ENCODE measurements around the gene ELF2. TPM values are rescaled to one million over a fixed set of nuclear protein-coding genes. Genes with fewer than 3 reads are reported as not detected.

Gene ELF2
- total RNA-seq, 3 donors from 2014 or later, result 59.4 to 106 (median 67.2) TPM

DNA sequence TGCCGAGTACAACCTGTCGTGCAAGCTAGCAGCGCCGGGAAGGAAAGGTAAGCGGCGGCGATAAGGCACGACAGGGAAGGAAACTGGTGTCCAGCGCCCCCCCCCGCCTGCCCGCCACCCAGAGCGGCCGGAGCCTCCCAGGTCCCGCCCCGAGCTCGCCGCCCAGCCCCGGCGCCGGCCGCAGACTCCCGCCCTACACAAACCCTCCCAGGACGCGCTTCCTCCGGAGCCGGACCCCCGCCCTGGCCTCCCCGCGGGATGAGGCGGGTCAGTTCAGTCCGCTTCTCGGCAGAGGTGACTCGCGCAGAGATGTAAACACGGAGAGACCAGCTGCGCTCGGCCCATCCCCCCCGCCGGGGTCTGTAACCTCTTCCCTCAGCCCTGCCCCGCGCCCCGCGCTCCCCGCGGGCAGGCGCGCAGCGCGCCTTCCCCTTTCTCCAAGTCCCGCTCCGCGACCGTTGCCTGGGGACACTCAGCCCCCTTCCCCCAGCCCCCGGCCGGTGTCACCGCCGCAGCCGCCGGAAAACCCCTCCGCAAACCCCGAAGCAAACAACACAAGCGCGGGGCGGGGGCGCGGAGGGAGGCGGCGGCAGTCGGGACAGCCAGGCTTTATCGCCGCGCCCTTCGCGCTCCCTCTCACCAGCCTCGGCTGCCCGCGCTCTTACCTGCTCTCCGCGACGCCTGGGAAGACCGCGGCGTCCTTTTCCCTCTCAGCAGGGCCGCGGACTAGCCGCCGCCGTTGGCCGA is 543 bp downstream of the ELF2 start:
- no peaks in the 10 kb centered on the region for H3K4me1 ChIP-seq
- H3K4me3 ChIP-seq, result peak overlapping the region; percentile 99 to 100 (median 99)
- peak overlapping the region; percentile 99 to 100 for H3K27ac ChIP-seq
- no peaks in the 10 kb centered on the region for H3K27me3 ChIP-seq
- H3K9me3 ChIP-seq, result no peaks in the 10 kb centered on the region
- no peak for TF ChIP-seq POLR2A (IDR thresholded peaks at IDR 0.05)
- peak; percentile 60 to 73 (median 69) for TF ChIP-seq POLR2AphosphoS5 (IDR thresholded peaks at IDR 0.05)
- TF ChIP-seq, protein P1, sequence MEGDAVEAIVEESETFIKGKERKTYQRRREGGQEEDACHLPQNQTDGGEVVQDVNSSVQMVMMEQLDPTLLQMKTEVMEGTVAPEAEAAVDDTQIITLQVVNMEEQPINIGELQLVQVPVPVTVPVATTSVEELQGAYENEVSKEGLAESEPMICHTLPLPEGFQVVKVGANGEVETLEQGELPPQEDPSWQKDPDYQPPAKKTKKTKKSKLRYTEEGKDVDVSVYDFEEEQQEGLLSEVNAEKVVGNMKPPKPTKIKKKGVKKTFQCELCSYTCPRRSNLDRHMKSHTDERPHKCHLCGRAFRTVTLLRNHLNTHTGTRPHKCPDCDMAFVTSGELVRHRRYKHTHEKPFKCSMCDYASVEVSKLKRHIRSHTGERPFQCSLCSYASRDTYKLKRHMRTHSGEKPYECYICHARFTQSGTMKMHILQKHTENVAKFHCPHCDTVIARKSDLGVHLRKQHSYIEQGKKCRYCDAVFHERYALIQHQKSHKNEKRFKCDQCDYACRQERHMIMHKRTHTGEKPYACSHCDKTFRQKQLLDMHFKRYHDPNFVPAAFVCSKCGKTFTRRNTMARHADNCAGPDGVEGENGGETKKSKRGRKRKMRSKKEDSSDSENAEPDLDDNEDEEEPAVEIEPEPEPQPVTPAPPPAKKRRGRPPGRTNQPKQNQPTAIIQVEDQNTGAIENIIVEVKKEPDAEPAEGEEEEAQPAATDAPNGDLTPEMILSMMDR (IDR thresholded peaks at IDR 0.05), result no peak
- intact Hi-C loops (cut with DNase I; ENCODE audit: low total_unique reads), result no loop called here
- DNase-seq (ENCODE audit: low spot score in 2 of 2), result peak; percentile 73 to 79
- no peaks in the 10 kb centered on the region for H3K36me3 ChIP-seq

DNA sequence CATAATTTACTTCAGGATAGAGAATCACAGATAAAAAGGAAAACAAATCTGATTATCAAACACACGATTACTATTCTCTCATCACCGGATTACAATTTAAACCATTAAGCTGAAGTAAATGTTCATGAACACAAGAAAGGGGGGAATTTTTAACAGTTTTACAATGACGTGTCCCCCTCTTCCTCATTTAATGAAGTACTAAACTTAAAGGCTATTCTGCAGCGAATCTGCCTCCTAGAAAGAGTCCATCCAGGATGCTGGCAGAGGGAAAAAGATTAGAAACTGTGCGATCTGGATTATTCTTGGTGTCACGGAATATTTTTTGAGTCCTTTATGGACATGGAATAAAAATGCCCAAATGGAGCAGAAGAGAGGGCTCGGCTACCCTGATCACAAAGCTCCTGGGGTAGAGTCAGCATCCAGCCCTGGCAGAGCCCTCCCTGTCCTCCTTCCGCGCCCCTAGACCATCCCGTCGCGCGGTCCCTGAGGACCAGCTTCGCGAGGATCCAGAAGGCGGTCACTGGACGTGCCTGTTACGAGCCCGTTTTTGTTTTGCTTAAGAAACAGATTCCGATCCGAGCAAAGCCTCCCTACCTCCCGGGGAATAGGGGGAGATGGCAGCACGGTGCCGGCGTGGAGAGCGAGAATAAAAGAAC is 1.2 kb downstream of the ELF2 start:
- TF ChIP-seq POLR2A (IDR thresholded peaks at IDR 0.05) (no peak), POLR2AphosphoS5 (IDR thresholded peaks at IDR 0.05) (no peak)
- TF ChIP-seq, protein P1 (IDR thresholded peaks at IDR 0.05), result no peak
- DNase-seq (ENCODE audit: low spot score in 2 of 2), result no peak
- H3K4me1 ChIP-seq, result no peaks in the 10 kb centered on the region
- peak overlapping the region; percentile 99 to 100 for H3K27ac ChIP-seq
- H3K4me3 ChIP-seq, result peak overlapping the region; percentile 99 to 100 (median 99)
- intact Hi-C loops (cut with DNase I; ENCODE audit: low total_unique reads), result no loop called here
- H3K27me3 ChIP-seq, result no peaks in the 10 kb centered on the region
- H3K9me3 ChIP-seq, result no peaks in the 10 kb centered on the region
- H3K36me3 ChIP-seq, result no peaks in the 10 kb centered on the region

DNA sequence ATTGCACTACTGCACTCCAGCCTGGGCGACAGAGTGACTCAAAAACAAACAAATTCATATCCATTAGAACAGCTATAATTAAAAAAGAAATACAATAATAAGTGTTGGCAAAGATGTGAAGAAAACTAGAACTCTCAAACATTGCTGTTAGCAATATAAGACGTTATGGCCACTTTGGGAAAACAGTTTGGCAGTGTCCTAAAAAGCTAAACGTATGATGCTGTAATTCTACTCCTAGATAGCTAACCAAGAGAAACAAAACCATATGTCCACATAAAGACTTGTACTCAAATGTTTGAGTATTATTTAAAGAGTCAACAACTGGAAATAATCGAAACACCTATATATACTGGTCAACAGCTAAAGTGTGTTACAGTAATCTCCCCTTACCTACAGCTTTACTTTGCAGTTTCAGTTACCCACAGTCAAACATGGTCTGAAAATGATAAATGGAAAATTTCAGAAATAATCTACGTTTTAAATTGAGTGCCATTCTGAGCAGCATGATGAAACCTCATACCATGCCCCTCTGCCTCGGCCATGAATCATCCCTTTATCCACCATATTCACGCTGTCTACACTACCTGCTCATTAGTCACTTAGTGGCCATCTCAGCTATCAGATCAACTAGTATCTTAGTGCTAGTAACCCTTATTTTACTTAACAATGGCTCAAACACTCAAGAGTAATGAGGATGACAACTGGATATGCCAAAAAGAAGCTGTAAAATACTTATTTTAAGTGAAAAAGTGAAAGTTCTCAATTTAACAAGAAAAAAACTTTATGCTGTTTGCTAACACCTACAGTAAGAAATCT is 4.9 kb downstream of the ELF2 start:
- H3K4me1 ChIP-seq, result no peaks in the 10 kb centered on the region
- no peaks in the 10 kb centered on the region for H3K27me3 ChIP-seq
- H3K27ac ChIP-seq, result no peak overlapping the region
- TF ChIP-seq POLR2AphosphoS5 (IDR thresholded peaks at IDR 0.05), result no peak
- TF ChIP-seq, protein P1 (IDR thresholded peaks at IDR 0.05), result no peak
- TF ChIP-seq POLR2A (IDR thresholded peaks at IDR 0.05), result no peak
- intact Hi-C loops (cut with DNase I; ENCODE audit: low total_unique reads), result no loop called here
- H3K36me3 ChIP-seq, result no peaks in the 10 kb centered on the region
- H3K9me3 ChIP-seq, result no peaks in the 10 kb centered on the region
- no peak for DNase-seq (ENCODE audit: low spot score in 2 of 2)
- H3K4me3 ChIP-seq, result no peak overlapping the region

DNA sequence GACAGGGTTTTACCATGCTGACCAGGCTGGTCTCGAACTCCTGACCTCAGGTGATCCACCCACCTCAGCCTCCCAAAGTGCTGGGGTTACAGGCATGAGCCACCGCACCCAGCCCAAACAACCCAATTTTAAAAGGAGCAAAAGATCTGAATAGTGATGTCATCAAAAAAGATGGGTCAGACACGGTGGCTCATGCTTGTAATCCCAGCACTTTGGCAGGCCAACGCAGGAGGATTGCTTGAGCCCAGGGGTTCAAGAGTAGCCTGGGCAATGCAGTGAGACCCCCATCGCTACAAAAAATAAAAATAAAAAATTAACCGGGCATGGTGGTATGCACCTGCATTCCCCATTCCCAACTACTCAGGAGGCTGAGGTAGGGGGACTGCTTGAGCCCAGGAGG is 6.1 kb downstream of the ELF2 start:
- Histone ChIP-seq H3K36me3 (no peaks in the 10 kb centered on the region), H3K27me3 (no peaks in the 10 kb centered on the region), H3K4me1 (no peaks in the 10 kb centered on the region), H3K27ac (no peak overlapping the region), H3K4me3 (no peak overlapping the region), H3K9me3 (no peaks in the 10 kb centered on the region)
- no peak for DNase-seq (ENCODE audit: low spot score in 2 of 2)
- TF ChIP-seq POLR2A (IDR thresholded peaks at IDR 0.05), result no peak
- TF ChIP-seq, protein P1 (IDR thresholded peaks at IDR 0.05), result no peak
- no peak for TF ChIP-seq POLR2AphosphoS5 (IDR thresholded peaks at IDR 0.05)
- intact Hi-C loops (cut with DNase I; ENCODE audit: low total_unique reads), result no loop called here

All from breast epithelium (tissue), 4 donors.